HEK293T (cell line): ENCODE results near the gene SH2B2.

Experiments
- ARNT ChIP-seq: fragments of 450-650 bp; IDR thresholded peaks from 2 replicates; pipeline ENCODE4 v1.6.1; 2017; ENCODE audit warnings: mild to moderate bottlenecking
- BHLHE40 ChIP-seq: fragments of 450-650 bp; IDR thresholded peaks from 2 replicates; pipeline ENCODE4 v1.6.1; 2016; ENCODE audit warnings: mild to moderate bottlenecking, moderate library complexity, borderline replicate concordance
- CTBP1 ChIP-seq: fragments of 450-650 bp; IDR thresholded peaks from 2 replicates; pipeline ENCODE4 v1.6.1; 2016; ENCODE audit warnings: borderline replicate concordance
- ELF4 ChIP-seq: fragments of 450-650 bp; IDR thresholded peaks from 2 replicates; pipeline ENCODE4 v1.6.1; 2017; ENCODE audit warnings: antibody characterized with exemption
- FOXA1 ChIP-seq: fragments of 450-650 bp; IDR thresholded peaks from 2 replicates; pipeline ENCODE4 v1.6.1; 2016; ENCODE audit warnings: mild to moderate bottlenecking
- FOXK2 ChIP-seq: fragments of 450-650 bp; IDR thresholded peaks from 2 replicates; pipeline ENCODE4 v1.6.1; 2016; ENCODE audit warnings: mild to moderate bottlenecking
- FOXM1 ChIP-seq: fragments of 450-650 bp; IDR thresholded peaks from 2 replicates; pipeline ENCODE4 v1.6.1; 2017; ENCODE audit warnings: mild to moderate bottlenecking, borderline replicate concordance
- HDGF ChIP-seq: fragments of 450-650 bp; IDR thresholded peaks from 2 replicates; pipeline ENCODE4 v1.6.1; 2017; ENCODE audit warnings: antibody characterized with exemption, borderline replicate concordance
- LEF1 ChIP-seq: fragments of 450-650 bp; IDR thresholded peaks from 2 replicates; pipeline ENCODE4 v1.6.1; 2017; ENCODE audit warnings: mild to moderate bottlenecking, borderline replicate concordance
- SP1 ChIP-seq: fragments of 450-650 bp; IDR thresholded peaks from 2 replicates; pipeline ENCODE4 v1.6.1; 2017
- SUZ12 ChIP-seq: fragments of 450-650 bp; IDR thresholded peaks from 2 replicates; pipeline ENCODE4 v1.6.1; 2016; ENCODE audit warnings: mild to moderate bottlenecking
- TARDBP ChIP-seq: fragments of 450-650 bp; IDR thresholded peaks from 2 replicates; pipeline ENCODE4 v1.6.1; 2016

DNA sequence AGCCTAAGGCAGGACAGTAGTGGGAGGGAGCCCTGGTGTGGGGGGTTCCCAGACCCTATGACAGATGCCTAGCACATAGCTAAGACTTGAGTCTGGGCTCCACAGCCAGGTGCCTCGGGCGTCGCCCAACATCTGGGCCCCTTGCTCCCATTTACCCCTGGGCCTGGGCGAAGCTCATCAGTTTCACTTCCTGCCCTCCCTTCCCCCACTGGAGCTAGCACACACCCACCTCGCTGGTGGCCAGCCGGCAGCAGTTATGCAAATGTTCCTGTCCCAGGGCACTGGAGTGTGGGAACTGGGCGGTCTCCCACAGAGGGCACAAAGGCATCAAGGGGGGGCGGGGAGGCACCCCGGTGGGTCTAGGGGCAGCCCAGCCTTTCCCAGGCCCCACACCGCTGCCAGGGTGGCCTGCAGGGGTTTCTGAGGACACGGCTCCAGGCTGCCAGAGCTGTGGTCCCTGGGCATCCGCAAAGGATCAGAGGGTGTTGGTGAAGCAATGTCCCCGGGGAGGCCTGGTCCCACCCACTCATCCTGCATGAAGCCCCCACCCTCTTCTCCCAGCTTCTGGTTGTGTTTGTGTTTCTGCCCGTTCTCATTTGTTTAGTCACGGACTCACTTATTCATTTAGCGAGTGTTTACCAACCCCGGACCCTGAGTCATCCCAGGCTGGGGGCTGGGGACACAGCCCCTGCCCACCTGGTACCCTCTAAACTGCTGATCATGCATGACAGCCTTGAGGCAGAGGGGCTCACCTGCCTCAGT, 20.4 kb downstream of the SH2B2 start:
- TF ChIP-seq FOXA1 = no peak
- TF ChIP-seq ARNT = no peak
- TF ChIP-seq TARDBP = no peak
- no peak for TF ChIP-seq FOXM1
- TF ChIP-seq BHLHE40 = no peak
- TF ChIP-seq LEF1 = no peak
- TF ChIP-seq SP1 = no peak
- no peak for TF ChIP-seq HDGF
- no peak for TF ChIP-seq SUZ12
- TF ChIP-seq CTBP1 = no peak
- no peak for TF ChIP-seq FOXK2
- no peak for TF ChIP-seq ELF4
